K562 (cell line): ENCODE data around the gene ZNF669. TPM values are rescaled to one million over a fixed set of nuclear protein-coding genes. Genes with fewer than 3 reads are reported as not detected.

Experiments used
- ATAC-seq: fragments of 200-7000 bp; cut with Tn5 transposase; 3 replicates; pipeline ENCODE4 v1.9.1; 2020; ENCODE audit warnings: moderate library complexity
- BruUV-seq: library from RNA; stranded (reverse); fragments of 400-500 nt; replicated peaks from 2 replicates; lab custom pipeline; 2021; lab: Mats Ljungman, UMichigan
- CTCF ChIA-PET: fragments of 300-600 bp; formaldehyde crosslinking; extraction: SDS; loops from one replicate; lab custom pipeline; 2021; ENCODE audit warnings: low intra/inter-chr PET ratio; lab: Yijun Ruan, JAX
- POLR2A ChIA-PET: fragments of 300-600, 350-650 bp; sonication (Branson Sonifier 250); formaldehyde crosslinking; extraction: SDS; loops from one replicate; lab custom pipeline; 2021; ENCODE audit warnings: antibody characterized with exemption, inconsistent platforms; lab: Yijun Ruan, JAX
- DNase-seq, 4 experiments: peaks; one replicate each; pipeline versions ENCODE4 v3.0.0 to v3.0.0-alpha.2; 2011 to 2018; ENCODE audit warnings: low spot score in 3 of 4, mixed read lengths in 3 of 4; ENCODE audit errors: extremely low read depth in 1 of 4
- FAIRE-seq: peaks from 2 replicates; lab custom pipeline; 2011; peaks lifted over from hg19 to GRCh38; lab: Jason Lieb, UNC
- H2AFZ ChIP-seq: 2 replicates; pipeline ENCODE4 v1.6.0; 2011; ENCODE audit warnings: low read depth, low read length, control low read depth, inconsistent platforms
- H3K27ac ChIP-seq: fragments of 200-600 bp; 3 replicates; pipeline ENCODE4 v1.8.0; 2011; ENCODE audit warnings: low read depth, mild to moderate bottlenecking, control low read depth, inconsistent platforms, low read length, moderate library complexity, mixed read lengths; ENCODE audit errors: extremely low read depth
- H3K27me3 ChIP-seq, 2 experiments: fragments of 300-600 bp in 1 of 2; 2 replicates in 1 of 2; 3 replicates in 1 of 2; pipeline versions ENCODE4 v1.6.0 to v1.8.0; 2011; ENCODE audit warnings: inconsistent platforms in 2 of 2, low read length in 2 of 2, mild to moderate bottlenecking in 1 of 2, mixed read lengths in 1 of 2, moderate library complexity in 1 of 2; ENCODE audit not compliant: control insufficient read depth in 2 of 2, insufficient read depth in 2 of 2
- H3K36me3 ChIP-seq: fragments of 300-600 bp; 3 replicates; pipeline ENCODE4 v1.8.0; 2011; ENCODE audit warnings: mild to moderate bottlenecking, low read length, inconsistent platforms; ENCODE audit not compliant: control insufficient read depth, insufficient read depth
- H3K4me1 ChIP-seq, 2 experiments: fragments of 200-600 bp in 1 of 2; replicated peaks in 1 of 2; 2 replicates in 1 of 2; 3 replicates in 1 of 2; pipeline versions ENCODE4 v1.5.1 to v1.8.0; 2011; ENCODE audit warnings: inconsistent platforms in 2 of 2, low read length in 2 of 2, mild to moderate bottlenecking in 1 of 2, mixed read lengths in 1 of 2, moderate library complexity in 1 of 2; ENCODE audit not compliant: control insufficient read depth in 2 of 2, insufficient read depth in 2 of 2
- H3K4me2 ChIP-seq: 2 replicates; pipeline ENCODE4 v1.6.1; 2011; ENCODE audit warnings: low read length, control low read depth, inconsistent platforms, mixed read lengths; ENCODE audit not compliant: insufficient read depth
- H3K4me3 ChIP-seq: fragments of 200-600 bp; sonication (generic), shearing (Covaris generic); 2 replicates; pipeline ENCODE4 v1.5.1; 2016; ENCODE audit warnings: control low read depth, inconsistent platforms
- H3K79me2 ChIP-seq: fragments of 200-600 bp; 3 replicates; pipeline ENCODE4 v1.8.0; 2011; ENCODE audit warnings: low read length, inconsistent platforms; ENCODE audit not compliant: control insufficient read depth, insufficient read depth
- H3K9ac ChIP-seq, 2 experiments: 2 replicates each; pipeline versions ENCODE4 v1.6.0 to v1.6.1; 2011; ENCODE audit warnings: low read depth in 2 of 2, low read length in 2 of 2, control low read depth in 1 of 2, inconsistent platforms in 1 of 2, mild to moderate bottlenecking in 1 of 2, mixed read lengths in 1 of 2; ENCODE audit not compliant: insufficient read depth in 1 of 2
- H3K9me1 ChIP-seq: one replicate; pipeline ENCODE4 v1.6.0; 2011; ENCODE audit warnings: inconsistent platforms, mild to moderate bottlenecking, low read length, moderate library complexity; ENCODE audit not compliant: control insufficient read depth, insufficient read depth
- H3K9me3 ChIP-seq: replicated peaks from 2 replicates; pipeline ENCODE4 v1.5.1; 2011; ENCODE audit warnings: low read depth, low read length, inconsistent platforms; ENCODE audit not compliant: control insufficient read depth, insufficient read depth
- H4K20me1 ChIP-seq: replicated peaks from 2 replicates; pipeline ENCODE4 v1.6.1; 2011; ENCODE audit warnings: low read length, inconsistent platforms, mixed read lengths; ENCODE audit not compliant: control insufficient read depth, insufficient read depth
- ATF7 ChIP-seq: fragments of 450-650 bp; IDR thresholded peaks from 2 replicates; pipeline ENCODE4 v1.7.1; 2014; ENCODE audit warnings: mild to moderate bottlenecking, moderate library complexity
- BRD9 ChIP-seq: fragments of 450-650 bp; IDR thresholded peaks from 2 replicates; pipeline ENCODE4 v1.6.1; 2018; ENCODE audit warnings: low read depth; ENCODE audit not compliant: partially characterized antibody
- CHAMP1 ChIP-seq: fragments of 450-650 bp; IDR thresholded peaks from 2 replicates; pipeline ENCODE4 v1.6.1; 2016; ENCODE audit warnings: mild to moderate bottlenecking
- ESRRB ChIP-seq: fragments of 250-450 bp; sonication (Bioruptor Pico); IDR thresholded peaks from 2 replicates; pipeline ENCODE4 v1.5.0; 2020; ENCODE audit warnings: mild to moderate bottlenecking, moderate library complexity, borderline replicate concordance
- ETV5 ChIP-seq: sonication (generic); formaldehyde crosslinking; IDR thresholded peaks from 2 replicates; pipeline ENCODE4 v1.4.0; 2020; ENCODE audit warnings: low read depth, mild to moderate bottlenecking, missing genetic modification reagents
- IRF2 ChIP-seq: sonication (generic); formaldehyde crosslinking; IDR thresholded peaks from 2 replicates; pipeline ENCODE4 v1.8.1; 2022; ENCODE audit warnings: mild to moderate bottlenecking, missing genetic modification reagents
- KAT2B ChIP-seq: IDR thresholded peaks from one replicate; pipeline ENCODE4 v1.6.1; 2012; ENCODE audit warnings: low read depth, mild to moderate bottlenecking, control low read depth, inconsistent platforms, low read length, moderate library complexity
- L3MBTL2 ChIP-seq: fragments of 450-650 bp; IDR thresholded peaks from 2 replicates; pipeline ENCODE4 v1.6.1; 2016; ENCODE audit warnings: mild to moderate bottlenecking, moderate library complexity
- LCOR ChIP-seq: sonication (generic); formaldehyde crosslinking; IDR thresholded peaks from 2 replicates; pipeline ENCODE4 v1.8.0; 2022; ENCODE audit warnings: mild to moderate bottlenecking, missing genetic modification reagents
- MAFG ChIP-seq: fragments of 450-650 bp; conservative IDR thresholded peaks from 2 replicates; pipeline ENCODE4 v1.6.1; 2016; ENCODE audit warnings: missing genetic modification characterization, missing compliant biosample characterization
- NR2C1 ChIP-seq, 2 experiments: fragments of 450-650 bp; IDR thresholded peaks; 2 replicates each; pipeline ENCODE4 v1.6.1; 2017; ENCODE audit warnings: mild to moderate bottlenecking in 2 of 2, antibody characterized with exemption in 1 of 2, inconsistent platforms in 1 of 2, missing compliant biosample characterization in 1 of 2, missing genetic modification characterization in 1 of 2
- THAP12 ChIP-seq: fragments of 250-450 bp; sonication (Bioruptor Pico); IDR thresholded peaks from 2 replicates; pipeline ENCODE4 v1.9.0; 2021; ENCODE audit warnings: mild to moderate bottlenecking, inconsistent platforms
- ZBTB43 ChIP-seq: sonication (generic); formaldehyde crosslinking; IDR thresholded peaks from 2 replicates; pipeline ENCODE4 v1.8.0; 2023; ENCODE audit warnings: mild to moderate bottlenecking, missing genetic modification reagents
- ZKSCAN8 ChIP-seq: fragments of 200-800 bp; sonication (Bioruptor generic); IDR thresholded peaks from 2 replicates; pipeline ENCODE4 v1.6.1; 2016; ENCODE audit warnings: missing genetic modification characterization, missing compliant biosample characterization
- ZNF24 ChIP-seq: fragments of 450-650 bp; IDR thresholded peaks from 2 replicates; pipeline ENCODE4 v1.6.1; 2016
- ZNF282 ChIP-seq: sonication (generic); formaldehyde crosslinking; IDR thresholded peaks from 2 replicates; pipeline ENCODE4 v1.8.1; 2023; ENCODE audit warnings: missing genetic modification reagents
- WGBS: fragments of 100-300 bp; shearing (Covaris generic); methylation state at CpG from one replicate; pipeline ENCODE4 v1.1.6; 2016; ENCODE audit warnings: low coverage, mixed read lengths; ENCODE audit not compliant: insufficient coverage; ENCODE audit errors: missing lambda C conversion rate; 5-methylcytosine and 5-hydroxymethylcytosine counted together
- in situ Hi-C: fragments of 300-500 bp; cut with MboI; formaldehyde crosslinking; loops from 4 replicates; pipeline ENCODE4 v1.15.0; 2018; ENCODE audit warnings: inconsistent platforms, mixed read lengths
- intact Hi-C: fragments of 100-400 bp; cut with micrococcal nuclease; formaldehyde crosslinking; loops from 2 replicates; pipeline ENCODE4 v1.14.2; 2022
- polyA plus RNA-seq, 8 experiments: library from polyadenylated mRNA; depleted of rRNA in 4 of 8; stranded (reverse) in 5 of 8; unstranded in 3 of 8; fragments of >200 nt; fragmentation: Nextera tagmentation in 2 of 8; fragmentation: Illumina TruSeq in 1 of 8; extraction: Ambion mirVana in 2 of 8; extraction: Trizol in 1 of 8; gene quantifications; 2 replicates each; pipeline versions ENCODE4 v1.2.1 to v1.2.3, GENCODE V29; 2011 to 2014; ENCODE audit warnings: inconsistent platforms in 1 of 8, missing spikeins in 1 of 8
- total RNA-seq, 7 experiments: library from RNA; depleted of rRNA in 6 of 7; stranded (reverse); fragments of >200 nt in 6 of 7; fragmentation: Illumina TruSeq in 2 of 7; extraction: Trizol in 2 of 7; gene quantifications; 2 replicates each; pipeline versions ENCODE4 v1.2.1 to v1.2.3, GENCODE V29; 2011 to 2021; ENCODE audit warnings: low replicate concordance in 1 of 7

The ZNF669 gene
- total and polyA plus RNA-seq, 9 of the 15 experiments (the other 6 are each of a cell fraction or from before 2014, with no cell fraction given), result 5.3 to 18.3 (median 10.2) TPM

- no peaks in the 10 kb centered on the region for H3K9me1 ChIP-seq
- H4K20me1 ChIP-seq, result no peaks in the 10 kb centered on the region
- H3K27ac ChIP-seq, result no peak overlapping the region
- FAIRE-seq (no peak), DNase-seq (no peak), ATAC-seq (no peak)
- no TSS peak for BruUV-seq
- H3K79me2 ChIP-seq, result no peaks in the 10 kb centered on the region; the same call in 2 of the 3 replicates
- H3K4me1 ChIP-seq, result peaks cover 4 to 41% of the 10 kb centered on the region in 2 experiments
- ChIA-PET POLR2A (no interaction called here), CTCF (no interaction called here)
- H3K9ac ChIP-seq, result 0 out of 4 replicates have a peak overlapping the region, but pooled peaks of 1 of the 2 experiments have one; percentile 23
- in situ Hi-C loops (no loop called here), intact Hi-C loops (loop anchor here (5.0 kb wide), 1 partner anchor 98 kb away; no protein-coding TSS in a partner anchor)
- no peak overlapping the region for H3K4me3 ChIP-seq
- H3K9me3 ChIP-seq, result peaks cover 5% of the 10 kb centered on the region
- H3K36me3 ChIP-seq, result no peaks in the 10 kb centered on the region
- H2AFZ ChIP-seq, result no peak overlapping the region
- no peak overlapping the region for H3K4me2 ChIP-seq
- WGBS, result 54% methylated on average over 13 of the region's 13 CpGs
- no peaks in the 10 kb centered on the region for H3K27me3 ChIP-seq
- TF ChIP-seq ZKSCAN8 (CRISPR knock-in tag), result no peak
- TF ChIP-seq THAP12, result no peak
- TF ChIP-seq NR2C1 (IDR thresholded peaks at IDR 0.05), result no peak
- TF ChIP-seq NR2C1 (tag; IDR thresholded peaks at IDR 0.05), result no peak
- no peak for TF ChIP-seq CHAMP1
- TF ChIP-seq IRF2 (CRISPR knock-in tag), result no peak
- no peak for TF ChIP-seq KAT2B
- TF ChIP-seq MAFG, result no peak
- no peak for TF ChIP-seq ETV5 (CRISPR knock-in tag)
- no peak for TF ChIP-seq ZNF24
- no peak for TF ChIP-seq BRD9
- no peak for TF ChIP-seq L3MBTL2
- no peak for TF ChIP-seq ATF7
- no peak for TF ChIP-seq ZNF282
- TF ChIP-seq ZBTB43 (CRISPR knock-in tag), result no peak
- no peak for TF ChIP-seq LCOR (CRISPR knock-in tag)
- TF ChIP-seq ESRRB, result no peak
These were observed 10.4 kb upstream of the ZNF669 start for GRCh38 chr1:247114351-247115140.
